Measurements from ENCODE around the gene PLPPR2.

PLPPR2 gene

GRCh38 chr19:11390933-11391680 is 35.9 kb downstream of the PLPPR2 start:
- H4K91ac ChIP-seq (ENCODE audit: low read length), result no peak overlapping the region
- H3K4me3 ChIP-seq (ENCODE audit: insufficient read depth in 1 of 2, low read depth in 1 of 2, low read length in 2 of 2), result no peak overlapping the region
- WGBS, result 83% methylated on average over 3 of the region's 4 CpGs
- H3K27me3 ChIP-seq (ENCODE audit: control insufficient read depth in 1 of 2, insufficient read depth in 1 of 2, low read length in 2 of 2), result peaks cover 0 to 9% of the 10 kb centered on the region in 2 experiments
- no peak overlapping the region for H2BK120ac ChIP-seq (ENCODE audit: low read depth, low read length)
- no peak overlapping the region for H3K4ac ChIP-seq (ENCODE audit: low read depth in 1 of 2, low read length in 2 of 2)
- H2BK15ac ChIP-seq (ENCODE audit: low read depth, poor library complexity, severe bottlenecking), result no peak overlapping the region
- no peak overlapping the region for H2AK5ac ChIP-seq (ENCODE audit: low read length, severe bottlenecking)
- H3K36me3 ChIP-seq (ENCODE audit: control insufficient read depth in 1 of 2, insufficient read depth in 2 of 2, low read depth in 1 of 2, low read length in 2 of 2), result no peaks in the 10 kb centered on the region
- no peak overlapping the region for H2AFZ ChIP-seq (ENCODE audit: low read depth, low read length)
- no peak overlapping the region for H3K9ac ChIP-seq (ENCODE audit: low read length)
- H2BK5ac ChIP-seq (ENCODE audit: low read depth, low read length, poor library complexity, severe bottlenecking), result no peak overlapping the region
- DNase-seq, result no peak
- no peak overlapping the region for H2BK12ac ChIP-seq (ENCODE audit: low read length in 2 of 2)
- no peak overlapping the region for H3K27ac ChIP-seq (ENCODE audit: low read length, poor library complexity, severe bottlenecking)
- peaks cover 6% of the 10 kb centered on the region for H3K9me3 ChIP-seq (ENCODE audit: control insufficient read depth, low read length)
- no peak overlapping the region for H4K8ac ChIP-seq (ENCODE audit: low read length)
- H3K23ac ChIP-seq (ENCODE audit: low read length in 2 of 2), result no peak overlapping the region
- H3K18ac ChIP-seq (ENCODE audit: low read depth in 1 of 2, low read length in 2 of 2), result no peak overlapping the region
- H3K4me1 ChIP-seq (ENCODE audit: control insufficient read depth, insufficient read depth, low read depth, low read length), result no peaks in the 10 kb centered on the region
- H3K4me2 ChIP-seq (ENCODE audit: low read length, poor library complexity, severe bottlenecking), result no peak overlapping the region
- no peak overlapping the region for H3K14ac ChIP-seq (ENCODE audit: low read length in 2 of 2)
- H3K79me1 ChIP-seq (replicated peaks; ENCODE audit: low read length, poor library complexity, severe bottlenecking), result no peaks in the 10 kb centered on the region

GRCh38 chr19:11397089-11397610 is 41.9 kb downstream of the PLPPR2 start:
- no peak overlapping the region for H3K23ac ChIP-seq (ENCODE audit: low read length in 2 of 2)
- H3K79me1 ChIP-seq (replicated peaks; ENCODE audit: low read length, poor library complexity, severe bottlenecking), result no peaks in the 10 kb centered on the region
- H4K91ac ChIP-seq (ENCODE audit: low read length), result no peak overlapping the region
- H3K9me3 ChIP-seq (ENCODE audit: control insufficient read depth, low read length), result no peaks in the 10 kb centered on the region
- 95% methylated on average over 22 of the region's 22 CpGs for WGBS
- no peak overlapping the region for H2BK15ac ChIP-seq (ENCODE audit: low read depth, poor library complexity, severe bottlenecking)
- no peak overlapping the region for H3K4me2 ChIP-seq (ENCODE audit: low read length, poor library complexity, severe bottlenecking)
- H3K36me3 ChIP-seq (ENCODE audit: control insufficient read depth in 1 of 2, insufficient read depth in 2 of 2, low read depth in 1 of 2, low read length in 2 of 2), result no peaks in the 10 kb centered on the region
- no peak overlapping the region for H2BK5ac ChIP-seq (ENCODE audit: low read depth, low read length, poor library complexity, severe bottlenecking)
- H3K9ac ChIP-seq (ENCODE audit: low read length), result no peak overlapping the region
- H2BK120ac ChIP-seq (ENCODE audit: low read depth, low read length), result no peak overlapping the region
- no peak overlapping the region for H3K27ac ChIP-seq (ENCODE audit: low read length, poor library complexity, severe bottlenecking)
- H3K4me3 ChIP-seq (ENCODE audit: insufficient read depth in 1 of 2, low read depth in 1 of 2, low read length in 2 of 2), result no peak overlapping the region
- no peak overlapping the region for H3K4ac ChIP-seq (ENCODE audit: low read depth in 1 of 2, low read length in 2 of 2)
- no peak overlapping the region for H2AFZ ChIP-seq (ENCODE audit: low read depth, low read length)
- DNase-seq, result no peak
- H2BK12ac ChIP-seq (ENCODE audit: low read length in 2 of 2), result no peak overlapping the region
- peaks cover 0 to 6% of the 10 kb centered on the region in 2 experiments for H3K27me3 ChIP-seq (ENCODE audit: control insufficient read depth in 1 of 2, insufficient read depth in 1 of 2, low read length in 2 of 2)
- no peak overlapping the region for H2AK5ac ChIP-seq (ENCODE audit: low read length, severe bottlenecking)
- no peaks in the 10 kb centered on the region for H3K4me1 ChIP-seq (ENCODE audit: control insufficient read depth, insufficient read depth, low read depth, low read length)
- H4K8ac ChIP-seq (ENCODE audit: low read length), result no peak overlapping the region
- no peak overlapping the region for H3K18ac ChIP-seq (ENCODE audit: low read depth in 1 of 2, low read length in 2 of 2)
- no peak overlapping the region for H3K14ac ChIP-seq (ENCODE audit: low read length in 2 of 2)

GRCh38 chr19:11399667-11400066 is 44.4 kb downstream of the PLPPR2 start:
- no peak overlapping the region for H3K9ac ChIP-seq (ENCODE audit: low read length)
- H3K4ac ChIP-seq (ENCODE audit: low read depth in 1 of 2, low read length in 2 of 2), result no peak overlapping the region
- no peak overlapping the region for H2BK5ac ChIP-seq (ENCODE audit: low read depth, low read length, poor library complexity, severe bottlenecking)
- WGBS, result 93% methylated on average over 8 of the region's 9 CpGs
- H3K23ac ChIP-seq (ENCODE audit: low read length in 2 of 2), result no peak overlapping the region
- H3K4me1 ChIP-seq (ENCODE audit: control insufficient read depth, insufficient read depth, low read depth, low read length), result no peaks in the 10 kb centered on the region
- no peaks in the 10 kb centered on the region for H3K9me3 ChIP-seq (ENCODE audit: control insufficient read depth, low read length)
- H3K27me3 ChIP-seq (ENCODE audit: control insufficient read depth in 1 of 2, insufficient read depth in 1 of 2, low read length in 2 of 2), result no peaks in the 10 kb centered on the region
- no peak overlapping the region for H2BK120ac ChIP-seq (ENCODE audit: low read depth, low read length)
- H3K27ac ChIP-seq (ENCODE audit: low read length, poor library complexity, severe bottlenecking), result no peak overlapping the region
- H4K91ac ChIP-seq (ENCODE audit: low read length), result no peak overlapping the region
- H3K79me1 ChIP-seq (replicated peaks; ENCODE audit: low read length, poor library complexity, severe bottlenecking), result no peaks in the 10 kb centered on the region
- no peak overlapping the region for H2AFZ ChIP-seq (ENCODE audit: low read depth, low read length)
- no peak overlapping the region for H3K4me2 ChIP-seq (ENCODE audit: low read length, poor library complexity, severe bottlenecking)
- H3K4me3 ChIP-seq (ENCODE audit: insufficient read depth in 1 of 2, low read depth in 1 of 2, low read length in 2 of 2), result no peak overlapping the region
- H2BK15ac ChIP-seq (ENCODE audit: low read depth, poor library complexity, severe bottlenecking), result no peak overlapping the region
- no peak overlapping the region for H3K14ac ChIP-seq (ENCODE audit: low read length in 2 of 2)
- H3K18ac ChIP-seq (ENCODE audit: low read depth in 1 of 2, low read length in 2 of 2), result no peak overlapping the region
- H2BK12ac ChIP-seq (ENCODE audit: low read length in 2 of 2), result no peak overlapping the region
- H2AK5ac ChIP-seq (ENCODE audit: low read length, severe bottlenecking), result no peak overlapping the region
- no peaks in the 10 kb centered on the region for H3K36me3 ChIP-seq (ENCODE audit: control insufficient read depth in 1 of 2, insufficient read depth in 2 of 2, low read depth in 1 of 2, low read length in 2 of 2)
- no peak overlapping the region for H4K8ac ChIP-seq (ENCODE audit: low read length)
- DNase-seq, result no peak

GRCh38 chr19:11400798-11401197 is 45.6 kb downstream of the PLPPR2 start:
- Histone ChIP-seq H3K9me3 (ENCODE audit: control insufficient read depth, low read length) (no peaks in the 10 kb centered on the region), H2AK5ac (ENCODE audit: low read length, severe bottlenecking) (no peak overlapping the region), H2BK5ac (ENCODE audit: low read depth, low read length, poor library complexity, severe bottlenecking) (no peak overlapping the region), H2BK15ac (ENCODE audit: low read depth, poor library complexity, severe bottlenecking) (no peak overlapping the region), H3K36me3 (ENCODE audit: control insufficient read depth in 1 of 2, insufficient read depth in 2 of 2, low read depth in 1 of 2, low read length in 2 of 2) (no peaks in the 10 kb centered on the region), H3K23ac (ENCODE audit: low read length in 2 of 2) (no peak overlapping the region), H2BK120ac (ENCODE audit: low read depth, low read length) (no peak overlapping the region), H3K27me3 (ENCODE audit: control insufficient read depth in 1 of 2, insufficient read depth in 1 of 2, low read length in 2 of 2) (peaks cover 0 to under 1% of the 10 kb centered on the region in 2 experiments), H3K4me3 (ENCODE audit: insufficient read depth in 1 of 2, low read depth in 1 of 2, low read length in 2 of 2) (no peak overlapping the region), H3K79me1 (replicated peaks; ENCODE audit: low read length, poor library complexity, severe bottlenecking) (no peaks in the 10 kb centered on the region), H4K91ac (ENCODE audit: low read length) (no peak overlapping the region), H3K14ac (ENCODE audit: low read length in 2 of 2) (no peak overlapping the region), H3K4me1 (ENCODE audit: control insufficient read depth, insufficient read depth, low read depth, low read length) (no peaks in the 10 kb centered on the region), H4K8ac (ENCODE audit: low read length) (no peak overlapping the region), H3K4ac (ENCODE audit: low read depth in 1 of 2, low read length in 2 of 2) (no peak overlapping the region), H3K27ac (ENCODE audit: low read length, poor library complexity, severe bottlenecking) (no peak overlapping the region), H2BK12ac (ENCODE audit: low read length in 2 of 2) (no peak overlapping the region), H3K18ac (ENCODE audit: low read depth in 1 of 2, low read length in 2 of 2) (no peak overlapping the region), H3K4me2 (ENCODE audit: low read length, poor library complexity, severe bottlenecking) (no peak overlapping the region), H3K9ac (ENCODE audit: low read length) (no peak overlapping the region), H2AFZ (ENCODE audit: low read depth, low read length) (no peak overlapping the region)
- WGBS, result no CpG with 5 or more reads among the region's 1 CpG
- no peak for DNase-seq

Data from mesenchymal stem cell (in vitro differentiated cells and primary cell).